Measurements from ENCODE around the gene CAPN14.

The CAPN14 gene

DNA sequence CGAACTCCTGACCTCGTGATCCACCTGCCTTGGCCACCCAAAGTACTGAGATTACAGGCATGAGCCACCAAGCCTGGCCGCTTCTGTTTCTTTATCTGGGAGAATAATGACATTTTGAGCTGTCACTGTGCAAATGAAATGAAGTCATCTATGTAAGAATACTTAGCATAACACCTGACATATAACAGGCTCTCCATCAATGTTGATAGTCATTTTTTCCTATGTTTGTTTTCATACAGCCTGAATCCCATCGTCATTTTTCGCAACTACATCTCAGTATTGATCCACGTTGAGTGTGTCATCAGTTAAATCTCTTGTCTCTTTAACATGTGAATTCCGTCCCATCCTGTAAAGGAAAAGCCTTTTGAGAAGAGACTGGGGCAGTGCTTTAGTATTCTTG lies 6.4 kb upstream of the CAPN14 start:
- FAIRE-seq: no peak

DNA sequence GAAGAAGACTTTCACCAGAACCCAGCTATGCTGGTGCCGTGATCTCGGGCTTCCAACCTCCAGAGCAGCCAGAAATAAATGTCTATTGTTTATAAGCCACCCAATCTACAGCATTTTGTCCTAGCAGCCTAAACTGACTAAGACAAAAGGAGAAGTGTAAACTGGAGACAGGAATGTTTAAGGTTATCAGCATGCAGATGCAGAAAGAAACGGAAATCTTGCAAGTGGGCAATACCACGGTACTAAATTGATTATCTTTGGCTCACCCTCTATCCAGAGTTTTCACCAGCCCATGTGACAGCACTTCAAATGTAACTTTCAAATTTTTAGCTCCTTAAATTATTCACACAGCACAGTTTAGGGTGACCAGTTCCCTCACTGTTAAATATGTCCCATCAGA lies 5.7 kb upstream of the CAPN14 start:
- no peak for FAIRE-seq

GRCh38 chr2:31222071-31222470 lies 4.8 kb upstream of the CAPN14 start:
- FAIRE-seq: no peak

DNA sequence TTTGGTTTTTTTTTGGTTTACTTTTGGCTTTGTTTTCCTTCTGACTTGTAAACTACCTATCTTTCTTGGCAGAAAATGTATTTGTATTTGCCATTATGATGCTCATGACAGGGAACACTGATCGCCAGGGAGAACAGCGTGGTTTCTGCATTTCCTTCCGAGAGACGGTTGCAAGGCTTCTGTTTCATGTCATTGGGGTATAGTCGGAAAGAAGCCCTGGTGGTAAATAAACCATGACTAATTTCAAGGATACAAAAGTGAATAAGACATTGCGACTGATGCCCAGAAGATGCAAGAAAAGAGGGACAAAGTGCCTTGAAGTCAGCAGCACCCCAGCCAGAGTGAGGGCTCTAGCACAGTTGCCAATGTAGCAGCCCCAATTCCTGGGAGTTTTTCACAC lies 4.2 kb upstream of the CAPN14 start:
- no peak for FAIRE-seq

DNA sequence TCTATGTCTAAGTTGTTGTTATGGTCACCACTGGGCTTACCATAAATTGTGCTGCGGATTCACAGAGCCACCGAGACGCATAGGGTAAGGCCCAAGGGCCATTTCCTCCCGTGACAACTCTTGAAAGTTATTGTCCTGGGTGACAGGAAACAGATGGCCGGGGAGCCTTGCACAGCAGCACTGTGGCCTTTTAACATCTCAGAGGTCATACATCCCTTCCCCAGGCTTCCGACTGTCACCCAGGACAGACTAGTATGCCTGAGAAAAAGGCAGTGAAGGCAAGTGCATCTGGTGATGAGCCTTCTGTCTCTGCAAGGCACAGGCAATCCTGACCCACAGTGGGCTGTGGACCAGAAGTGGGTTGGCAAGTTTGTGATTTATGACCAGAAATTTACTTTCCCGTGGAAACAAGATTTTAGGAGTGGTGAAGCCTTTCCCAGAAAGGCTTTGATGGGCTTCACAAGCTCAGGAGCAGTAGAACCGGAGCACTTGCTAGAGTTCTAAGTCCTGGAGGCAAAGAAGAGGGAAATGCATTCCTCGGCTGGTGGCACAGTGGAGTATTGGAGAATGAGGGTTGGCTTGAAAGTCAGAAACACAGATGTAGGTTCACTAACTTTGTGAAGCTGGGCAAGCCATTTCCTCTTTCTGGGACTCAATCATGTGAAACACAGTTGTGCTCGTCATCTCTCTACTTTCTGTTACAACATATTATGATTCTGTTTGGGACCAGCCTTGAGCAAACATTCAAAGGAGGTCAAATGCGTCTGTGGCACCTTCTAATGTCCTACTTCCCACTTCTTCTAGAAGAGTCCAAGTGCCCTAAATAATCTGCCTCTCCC lies 2.0 kb upstream of the CAPN14 start:
- no peak for FAIRE-seq

- FAIRE-seq: no peak
Measured at GRCh38 chr2:31216734-31217133, 581 bp downstream of the CAPN14 start.

- FAIRE-seq: no peak
Measured at GRCh38 chr2:31214444-31214915, 2.8 kb downstream of the CAPN14 start.

- no peak for FAIRE-seq
Measured at GRCh38 chr2:31213601-31214443, 3.5 kb downstream of the CAPN14 start.

- no peak for FAIRE-seq
Measured at GRCh38 chr2:31212659-31213600, 4.4 kb downstream of the CAPN14 start.

DNA sequence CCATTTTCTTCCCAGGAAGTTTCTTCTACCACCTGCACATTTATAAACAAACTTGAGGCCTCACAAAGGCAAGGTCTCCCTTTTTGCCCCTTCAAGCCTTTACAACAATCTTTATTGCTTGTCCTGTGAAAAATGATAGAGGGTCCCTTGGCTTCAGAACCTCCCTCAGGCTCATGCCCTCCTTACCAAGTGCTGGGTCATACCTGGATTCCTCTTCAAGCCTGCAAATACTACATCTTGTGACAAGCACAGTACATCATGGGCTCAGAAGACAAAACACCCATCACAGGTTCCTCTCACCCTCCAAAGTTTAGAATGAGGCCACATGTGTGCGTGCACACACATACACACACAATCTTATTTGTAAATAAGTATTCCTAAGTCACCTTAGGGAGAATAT lies 9.1 kb downstream of the CAPN14 start:
- FAIRE-seq: no peak

DNA sequence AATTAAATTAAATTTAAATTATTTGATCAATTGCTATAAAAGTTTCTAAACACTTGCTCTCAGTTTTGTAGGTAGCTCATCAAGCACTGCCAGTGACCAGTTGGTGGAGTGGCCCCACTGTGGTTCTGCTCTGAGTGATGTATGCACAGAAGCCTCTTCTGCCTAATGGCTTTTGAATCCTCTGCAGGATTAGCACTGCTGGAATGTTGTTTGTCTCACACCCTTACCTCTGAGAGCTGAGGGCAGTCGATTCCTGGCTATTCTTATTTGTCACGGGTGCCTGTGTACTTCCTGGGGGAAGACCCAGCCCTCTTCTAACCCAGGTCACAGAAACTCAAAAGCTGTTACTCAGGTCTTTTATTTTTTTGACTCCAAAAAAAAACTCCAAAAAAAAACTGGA lies 9.5 kb downstream of the CAPN14 start:
- no peak for FAIRE-seq

GRCh38 chr2:31205613-31206012 lies 11.7 kb downstream of the CAPN14 start:
- FAIRE-seq: no peak

GRCh38 chr2:31205186-31205585 lies 12.1 kb downstream of the CAPN14 start:
- FAIRE-seq: no peak

DNA sequence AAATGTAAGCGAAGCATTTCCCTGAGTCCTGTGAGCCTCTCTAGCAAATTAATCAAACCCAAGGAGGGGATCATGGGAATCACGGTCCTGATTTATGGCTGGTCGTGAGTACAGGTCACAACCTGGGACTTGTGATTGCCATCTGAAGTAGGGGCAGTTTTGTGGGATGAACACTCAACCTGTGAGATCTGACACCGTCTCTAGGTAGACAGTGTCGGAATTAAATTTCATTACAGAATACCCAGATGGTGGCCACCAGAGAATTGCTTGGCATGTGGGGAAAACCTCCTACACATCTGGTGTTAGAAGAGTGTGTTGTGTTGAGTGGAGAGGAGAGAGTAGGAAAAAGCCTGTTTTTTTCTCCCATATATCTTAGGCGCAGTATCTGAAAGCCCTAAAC lies 12.5 kb downstream of the CAPN14 start:
- FAIRE-seq: no peak

GRCh38 chr2:31203916-31204315 lies 13.4 kb downstream of the CAPN14 start:
- FAIRE-seq: no peak

DNA sequence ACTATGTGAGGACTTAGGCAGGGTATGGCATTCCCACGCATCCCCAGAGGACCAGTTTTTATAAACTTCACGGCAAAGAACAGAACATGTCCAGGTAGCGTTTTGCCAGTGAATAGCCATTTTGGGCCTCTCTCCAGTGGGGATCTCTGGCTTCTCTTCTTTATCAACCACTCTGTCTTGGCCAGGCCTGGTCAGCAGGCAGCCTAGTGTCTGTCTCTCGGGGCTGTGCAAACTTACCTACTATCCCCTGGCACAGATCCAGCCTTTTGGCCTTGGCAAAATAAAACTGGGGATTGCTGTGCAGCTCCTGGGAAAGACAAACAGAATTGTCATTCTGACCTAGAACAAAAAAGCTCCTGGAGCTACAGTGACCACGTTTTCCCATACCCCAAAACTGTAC lies 14.5 kb downstream of the CAPN14 start:
- no peak for FAIRE-seq

DNA sequence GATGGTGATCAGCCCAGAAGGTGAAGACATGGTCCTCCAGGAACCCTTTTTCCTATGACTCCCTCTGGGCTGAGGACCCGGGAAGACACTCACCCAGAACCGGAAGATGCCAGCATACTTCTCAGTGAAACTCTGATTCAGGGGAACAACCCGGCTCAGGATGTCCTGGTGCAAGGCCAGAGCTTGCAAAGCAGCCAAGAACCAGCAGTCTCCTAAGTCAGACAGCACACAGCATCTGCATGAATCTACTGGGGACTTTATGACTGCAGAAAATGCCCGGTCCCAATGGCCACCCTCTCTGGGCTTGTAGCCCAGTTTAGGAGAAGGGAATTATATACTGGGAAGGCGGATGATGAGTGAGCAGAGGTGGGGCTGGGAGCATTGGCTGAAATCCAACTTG lies 15.3 kb downstream of the CAPN14 start:
- no peak for FAIRE-seq

- no peak for FAIRE-seq
Measured at GRCh38 chr2:31200972-31201371, 16.3 kb downstream of the CAPN14 start.

- no peak for FAIRE-seq
Measured at GRCh38 chr2:31199206-31199605, 18.1 kb downstream of the CAPN14 start.

DNA sequence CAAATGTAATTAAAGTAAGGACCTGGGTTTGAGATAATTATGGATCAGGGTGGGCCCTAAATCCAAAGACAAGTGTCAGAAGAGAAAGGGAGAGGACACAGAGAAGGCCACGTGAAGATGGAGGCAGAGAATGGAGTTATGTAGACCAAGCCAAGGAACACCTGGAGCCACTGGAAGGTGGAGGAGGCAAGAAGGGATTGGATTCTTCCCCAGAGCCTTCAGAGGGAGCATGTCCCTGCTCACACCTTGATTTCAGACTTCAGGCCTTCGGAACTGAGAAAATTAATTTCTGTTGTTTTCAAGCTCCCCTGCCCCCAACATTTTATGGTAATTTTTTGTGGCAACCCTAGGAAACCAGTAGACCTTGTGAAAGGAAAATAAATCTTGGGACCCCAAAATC lies 19.6 kb downstream of the CAPN14 start:
- no peak for FAIRE-seq

- no peak for FAIRE-seq
Measured at GRCh38 chr2:31197166-31197565, 20.1 kb downstream of the CAPN14 start.

- no peak for FAIRE-seq
Measured at GRCh38 chr2:31196622-31197021, 20.7 kb downstream of the CAPN14 start.

DNA sequence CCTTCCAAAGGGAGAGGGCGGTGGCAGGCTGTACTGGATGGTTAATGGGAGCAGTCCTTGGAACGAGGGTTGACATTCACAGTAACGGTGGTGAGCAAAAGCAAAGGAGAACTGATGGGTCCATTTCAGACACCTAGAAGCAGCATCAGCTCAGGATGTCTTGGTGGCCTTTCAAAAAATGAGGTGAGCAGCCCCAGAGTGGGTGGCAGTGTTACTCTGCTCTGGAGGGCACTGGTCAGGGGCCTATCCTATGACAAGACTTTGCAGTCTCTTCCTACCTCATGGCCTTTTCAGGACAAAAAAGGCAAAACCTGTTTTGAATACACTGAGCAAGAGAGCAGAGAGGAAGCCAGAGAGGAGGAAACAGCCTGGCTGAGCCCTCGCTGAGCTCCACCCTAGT lies 23.5 kb downstream of the CAPN14 start:
- FAIRE-seq: no peak

Measured in A204.1 (cell line).